ENCODE measurements around the gene TTLL11.

DNA sequence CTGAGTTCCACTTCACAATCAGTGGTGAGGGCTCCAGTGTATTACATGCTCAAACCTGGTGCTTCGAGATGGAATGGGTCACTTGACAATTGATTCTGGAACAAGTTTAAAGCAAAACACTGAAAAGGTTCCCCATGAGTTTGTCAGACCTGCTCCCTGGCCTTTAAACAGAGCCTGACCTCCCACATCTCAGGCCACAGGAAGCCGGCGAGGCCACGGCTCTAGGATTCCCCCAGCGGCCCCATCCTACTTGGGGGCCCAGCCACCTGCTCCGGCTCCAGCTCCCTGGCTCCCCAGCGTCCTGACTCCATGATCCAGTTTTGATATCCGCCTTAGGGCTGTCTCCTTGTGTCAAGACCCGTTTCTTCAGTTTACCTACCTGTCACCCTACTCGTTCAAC is 62.0 kb downstream of the TTLL11 start:
- no peak for TF ChIP-seq GATA3 (IDR thresholded peaks at IDR 0.05; ENCODE audit: low read depth, low read length)
- no peak for TF ChIP-seq GATA2 (IDR thresholded peaks at IDR 0.05; ENCODE audit: low read depth, low read length)

Data from SH-SY5Y (cell line).